DOHH2 (cell line): ENCODE data around the gene PSME4.
A peak's percentile ranks its signal among the peaks of the same experiment; 100 is the strongest.
"Not testable (repeated sequence)": the region's sequence is repeated elsewhere in the genome, so short reads cannot be mapped to it uniquely, and the experiment has no call there.

Experiments used
- H3F3A ChIP-seq: fragments of 200-600 bp; sonication (generic), shearing (Covaris generic); 2 replicates; pipeline ENCODE4 v1.6.0; 2016; ENCODE audit warnings: antibody characterized with exemption, mild to moderate bottlenecking; ENCODE audit not compliant: control insufficient read depth, insufficient read depth
- H3K27ac ChIP-seq: fragments of 200-600 bp; sonication (generic); 2 replicates; pipeline ENCODE4 v1.5.1; 2014; ENCODE audit warnings: low read depth, mild to moderate bottlenecking, low read length, moderate library complexity
- H3K27me3 ChIP-seq: fragments of 200-600 bp; sonication (generic); 2 replicates; pipeline ENCODE4 v1.6.1; 2014; ENCODE audit warnings: mild to moderate bottlenecking, low read length, mixed read lengths; ENCODE audit not compliant: control insufficient read depth
- H3K36me3 ChIP-seq: fragments of 200-600 bp; sonication (generic); 2 replicates; pipeline ENCODE4 v1.6.1; 2014; ENCODE audit warnings: mild to moderate bottlenecking, low read length, moderate library complexity, mixed read lengths; ENCODE audit not compliant: control insufficient read depth
- H3K4me1 ChIP-seq: fragments of 200-600 bp; sonication (generic); 2 replicates; pipeline ENCODE4 v1.6.1; 2014; ENCODE audit warnings: mild to moderate bottlenecking, low read length, mixed read lengths; ENCODE audit not compliant: control insufficient read depth
- H3K4me2 ChIP-seq: fragments of 200-600 bp; sonication (generic); 2 replicates; pipeline ENCODE4 v1.6.0; 2014; ENCODE audit warnings: mild to moderate bottlenecking, low read length, moderate library complexity
- H3K4me3 ChIP-seq: fragments of 200-600 bp; sonication (generic); 2 replicates; pipeline ENCODE4 v1.5.1; 2014; ENCODE audit warnings: mild to moderate bottlenecking, low read length, mixed read lengths
- H3K79me2 ChIP-seq: fragments of 200-600 bp; sonication (generic); 2 replicates; pipeline ENCODE4 v1.6.1; 2014; ENCODE audit warnings: mild to moderate bottlenecking, low read length, mixed read lengths; ENCODE audit not compliant: control insufficient read depth
- H3K9me2 ChIP-seq: fragments of 200-600 bp; sonication (generic); replicated peaks from 2 replicates; pipeline ENCODE4 v1.6.1; 2014; ENCODE audit warnings: mild to moderate bottlenecking, low read length, mixed read lengths; ENCODE audit not compliant: control insufficient read depth
- H3K9me3 ChIP-seq: fragments of 200-600 bp; sonication (generic); 2 replicates; pipeline ENCODE4 v1.6.1; 2014; ENCODE audit warnings: antibody characterized with exemption, low read length, mixed read lengths; ENCODE audit not compliant: control insufficient read depth, insufficient read depth
- H4K20me1 ChIP-seq: fragments of 200-600 bp; sonication (generic); 2 replicates; pipeline ENCODE4 v1.6.0; 2014; ENCODE audit warnings: low read depth, mild to moderate bottlenecking, antibody characterized with exemption, low read length, moderate library complexity; ENCODE audit not compliant: control insufficient read depth, insufficient read depth
- EZH2phosphoT487 ChIP-seq: fragments of 200-600 bp; sonication (generic); IDR thresholded peaks from 2 replicates; pipeline ENCODE4 v1.6.1; 2017; ENCODE audit warnings: borderline replicate concordance, mild to moderate bottlenecking, antibody characterized with exemption, low read length, moderate library complexity, mixed read lengths
- TF ChIP-seq, protein P1 (sequence below): fragments of 200-600 bp; sonication (generic); IDR thresholded peaks from one replicate; pipeline ENCODE4 v1.5.1; 2014; ENCODE audit warnings: antibody characterized with exemption, mild to moderate bottlenecking, low read depth, low read length; ENCODE audit not compliant: poor library complexity, severe bottlenecking

Gene PSME4

DNA sequence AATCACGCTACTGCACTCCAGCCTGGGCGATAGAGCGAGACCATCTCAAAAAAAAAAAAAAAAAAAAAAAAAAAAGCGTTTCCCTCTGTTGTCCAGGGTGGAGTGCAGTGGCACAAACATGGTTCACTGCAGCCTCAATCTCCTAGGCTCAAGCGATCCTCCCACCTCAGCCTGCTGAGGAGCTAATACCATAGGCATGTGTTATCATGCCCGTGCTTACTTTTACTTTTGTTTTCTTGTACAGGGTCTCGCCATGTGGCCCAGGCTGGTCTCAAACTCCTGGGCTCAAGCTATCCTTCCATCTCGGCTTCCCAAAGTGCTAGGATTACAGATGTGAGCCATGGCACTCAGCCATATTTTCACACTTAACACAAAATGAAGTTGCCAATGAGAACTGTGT lies 37.5 kb downstream of the PSME4 start:
- H3K36me3 ChIP-seq, result peaks cover 92% of the 10 kb centered on the region
- H3K4me2 ChIP-seq, result no peak overlapping the region
- no peaks in the 10 kb centered on the region for H3K9me2 ChIP-seq
- no peaks in the 10 kb centered on the region for H4K20me1 ChIP-seq
- no peaks in the 10 kb centered on the region for H3K4me1 ChIP-seq
- TF ChIP-seq EZH2phosphoT487, result no peak
- TF ChIP-seq, protein P1, sequence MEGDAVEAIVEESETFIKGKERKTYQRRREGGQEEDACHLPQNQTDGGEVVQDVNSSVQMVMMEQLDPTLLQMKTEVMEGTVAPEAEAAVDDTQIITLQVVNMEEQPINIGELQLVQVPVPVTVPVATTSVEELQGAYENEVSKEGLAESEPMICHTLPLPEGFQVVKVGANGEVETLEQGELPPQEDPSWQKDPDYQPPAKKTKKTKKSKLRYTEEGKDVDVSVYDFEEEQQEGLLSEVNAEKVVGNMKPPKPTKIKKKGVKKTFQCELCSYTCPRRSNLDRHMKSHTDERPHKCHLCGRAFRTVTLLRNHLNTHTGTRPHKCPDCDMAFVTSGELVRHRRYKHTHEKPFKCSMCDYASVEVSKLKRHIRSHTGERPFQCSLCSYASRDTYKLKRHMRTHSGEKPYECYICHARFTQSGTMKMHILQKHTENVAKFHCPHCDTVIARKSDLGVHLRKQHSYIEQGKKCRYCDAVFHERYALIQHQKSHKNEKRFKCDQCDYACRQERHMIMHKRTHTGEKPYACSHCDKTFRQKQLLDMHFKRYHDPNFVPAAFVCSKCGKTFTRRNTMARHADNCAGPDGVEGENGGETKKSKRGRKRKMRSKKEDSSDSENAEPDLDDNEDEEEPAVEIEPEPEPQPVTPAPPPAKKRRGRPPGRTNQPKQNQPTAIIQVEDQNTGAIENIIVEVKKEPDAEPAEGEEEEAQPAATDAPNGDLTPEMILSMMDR, result no peak
- no peak overlapping the region for H3K27ac ChIP-seq
- no peaks in the 10 kb centered on the region for H3K79me2 ChIP-seq
- no peaks in the 10 kb centered on the region for H3K9me3 ChIP-seq
- H3K4me3 ChIP-seq, result no peak overlapping the region
- H3K27me3 ChIP-seq, result no peaks in the 10 kb centered on the region
- peaks cover 7% of the 10 kb centered on the region; the same call in 1 of the 2 replicates for H3F3A ChIP-seq

DNA sequence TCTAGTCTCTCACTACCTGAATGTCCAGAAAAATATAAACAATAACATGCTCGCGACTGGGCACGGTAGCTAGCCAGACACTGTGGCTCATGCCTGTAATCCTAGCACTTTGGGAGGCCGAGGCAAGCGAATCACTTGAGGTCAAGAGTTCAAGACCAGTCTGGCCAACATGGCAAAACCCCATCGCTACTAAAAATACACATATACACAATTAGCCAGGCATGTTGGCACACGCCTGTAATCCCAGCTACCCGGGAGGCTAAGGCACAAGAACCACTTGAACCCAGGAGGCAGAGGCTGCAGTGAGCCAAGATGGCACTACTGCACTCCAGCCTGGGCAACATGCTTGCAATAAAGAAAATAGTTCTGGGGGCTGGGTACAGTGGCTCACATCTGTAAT lies 44.5 kb downstream of the PSME4 start:
- H3K9me2 ChIP-seq, H3K4me2 ChIP-seq, H3K4me1 ChIP-seq, H4K20me1 ChIP-seq, H3F3A ChIP-seq, H3K4me3 ChIP-seq, H3K9me3 ChIP-seq, H3K27ac ChIP-seq, H3K27me3 ChIP-seq, H3K79me2 ChIP-seq: not testable (repeated sequence)
- H3K36me3 ChIP-seq, result peaks cover 83% of the 10 kb centered on the region

DNA sequence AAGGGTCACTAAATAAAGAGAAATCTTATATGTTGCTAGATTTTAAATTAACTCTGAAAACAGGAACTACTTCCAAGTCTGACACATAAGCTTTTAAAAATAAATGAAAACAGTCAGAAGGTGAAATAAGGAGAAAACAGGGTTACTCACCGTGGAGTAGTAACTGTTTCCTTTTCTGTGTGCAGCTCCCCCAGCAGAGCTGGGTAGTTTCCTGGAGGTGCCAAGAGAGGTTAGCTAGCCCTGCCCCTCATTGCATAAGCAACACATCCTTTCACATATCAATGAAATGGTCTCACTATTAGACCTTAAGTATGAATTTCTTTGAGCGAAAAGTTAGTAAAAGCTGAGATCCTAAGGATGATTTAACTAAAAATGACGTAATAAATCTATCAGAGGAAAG lies 57.1 kb downstream of the PSME4 start:
- Histone ChIP-seq H3K36me3 (peaks cover 73% of the 10 kb centered on the region), H3K4me1 (peaks cover 8% of the 10 kb centered on the region), H3K4me2 (no peak overlapping the region), H3K9me3 (no peaks in the 10 kb centered on the region), H3K27ac (0 out of 2 replicates have a peak overlapping the region, but pooled peaks have one; percentile 4), H3K27me3 (no peaks in the 10 kb centered on the region), H3K9me2 (no peaks in the 10 kb centered on the region), H4K20me1 (no peaks in the 10 kb centered on the region), H3F3A (no peaks in the 10 kb centered on the region; the same call in 1 of the 2 replicates), H3K4me3 (no peak overlapping the region), H3K79me2 (no peaks in the 10 kb centered on the region)
- no peak for TF ChIP-seq EZH2phosphoT487
- TF ChIP-seq, protein P1, result no peak

DNA sequence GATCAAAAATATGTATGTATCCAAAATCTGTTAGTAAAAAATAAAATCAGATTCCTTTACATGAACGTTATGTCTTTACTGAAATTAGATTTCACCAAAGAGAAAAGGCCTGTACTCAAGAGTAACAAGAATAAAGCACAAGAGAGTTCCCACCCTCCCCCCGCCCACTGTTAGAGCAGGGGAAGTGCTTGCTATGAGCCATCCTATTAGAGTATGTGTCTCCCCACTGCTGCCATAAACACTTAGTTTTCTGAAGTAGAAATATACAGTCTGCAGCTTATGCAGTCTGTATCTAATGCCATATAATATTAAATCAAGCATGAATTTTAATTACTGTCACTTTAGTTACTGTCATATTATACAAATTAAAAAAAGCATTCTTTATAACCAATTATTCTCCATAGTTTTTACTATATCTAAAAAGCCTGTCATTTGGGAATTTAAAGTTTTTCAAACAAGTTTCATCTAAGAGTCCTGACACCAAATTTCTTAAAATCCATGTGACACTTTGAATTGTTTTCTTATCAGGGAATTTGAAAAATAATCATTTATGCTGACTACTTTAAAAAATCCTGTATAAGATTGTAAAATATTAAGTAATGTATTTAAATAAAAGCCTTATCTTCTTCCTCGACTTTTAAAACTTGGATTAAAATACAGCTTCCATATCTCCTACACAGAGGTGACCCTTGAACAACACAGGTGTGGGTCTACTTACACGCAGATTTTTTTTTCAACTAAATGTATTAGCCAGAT lies 59.2 kb downstream of the PSME4 start:
- H4K20me1 ChIP-seq, result no peaks in the 10 kb centered on the region
- H3K36me3 ChIP-seq, result peaks cover 78% of the 10 kb centered on the region
- TF ChIP-seq, protein P1, result no peak
- TF ChIP-seq EZH2phosphoT487, result no peak
- H3K4me1 ChIP-seq, result peaks cover 8% of the 10 kb centered on the region
- H3F3A ChIP-seq, result no peaks in the 10 kb centered on the region
- H3K27ac ChIP-seq, result no peak overlapping the region
- H3K9me2 ChIP-seq, result no peaks in the 10 kb centered on the region
- H3K79me2 ChIP-seq, result no peaks in the 10 kb centered on the region
- no peak overlapping the region for H3K4me3 ChIP-seq
- H3K4me2 ChIP-seq, result no peak overlapping the region
- no peaks in the 10 kb centered on the region for H3K27me3 ChIP-seq
- no peaks in the 10 kb centered on the region for H3K9me3 ChIP-seq
